Right renal pelvis (tissue), 4 donors: Measurements from ENCODE around the gene STH. TPM values are rescaled to one million over a fixed set of nuclear protein-coding genes. Genes with fewer than 3 reads are reported as not detected.

ENCODE experiments used
- DNase-seq, 4 donors: peaks; one replicate each; pipeline ENCODE4 v3.0.0-alpha.2; 2013; ENCODE audit warnings: low read depth in 4 of 4, low spot score in 3 of 4, missing footprints in 1 of 4
- polyA plus RNA-seq, 4 donors: library from polyadenylated mRNA; unstranded; fragments of 120-200 nt; gene quantifications; one replicate each; pipeline ENCODE4 v1.2.1, GENCODE V29; 2013; ENCODE audit not compliant: insufficient read length in 4 of 4

Gene STH
- polyA plus RNA-seq, 4 donors = not detected

DNA sequence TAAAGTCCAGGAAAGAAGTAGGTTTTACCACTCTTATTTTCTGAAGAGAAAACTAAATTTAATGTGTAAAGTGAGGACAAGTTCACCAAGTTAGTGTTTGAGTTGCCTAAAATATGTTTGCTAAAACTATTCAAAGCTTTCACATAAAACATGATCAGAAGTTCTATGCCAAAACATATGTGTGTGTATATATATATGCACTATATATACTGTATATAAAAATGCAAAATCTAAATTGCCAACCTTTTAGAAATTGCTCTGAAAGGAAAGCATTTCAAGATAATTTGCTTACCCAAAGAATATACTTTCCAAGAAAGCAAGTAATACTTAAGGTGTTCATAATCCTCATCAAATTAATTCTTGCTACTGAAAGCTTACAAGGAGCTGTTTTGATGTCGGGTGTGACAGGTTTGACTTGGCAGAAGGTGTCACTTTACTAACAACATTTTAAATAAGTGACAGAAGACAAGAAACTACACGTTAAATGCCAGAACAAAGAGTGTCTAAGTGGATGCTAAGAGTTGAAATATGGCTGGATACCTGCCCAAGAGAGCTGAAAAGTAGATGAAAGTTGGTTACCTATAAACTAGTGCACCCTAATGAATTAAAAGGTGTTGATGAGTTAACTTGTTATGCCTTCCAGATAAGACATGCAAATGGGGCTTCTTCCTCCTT is 32.3 kb upstream of the STH start:
- DNase-seq = no peak

DNA sequence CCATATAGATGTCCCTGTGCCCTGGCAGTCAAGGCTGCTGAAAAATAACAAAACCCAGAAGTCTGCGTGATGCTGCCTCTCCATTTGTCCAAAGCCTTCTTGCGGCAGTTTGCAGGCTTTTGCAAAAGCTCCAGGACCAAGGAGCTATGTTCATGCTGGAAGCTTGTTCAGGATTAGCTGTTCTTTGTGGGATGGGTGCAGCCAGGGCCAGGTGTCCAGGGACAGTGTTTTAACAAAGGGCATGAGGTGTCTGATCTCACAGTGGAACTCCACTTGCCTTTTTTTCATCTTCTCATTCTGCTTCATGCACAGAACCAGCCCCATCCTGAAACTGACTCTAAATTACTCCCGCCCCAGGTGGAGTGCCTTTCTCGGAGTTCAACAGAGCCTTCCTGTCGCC is 31.7 kb upstream of the STH start:
- no peak for DNase-seq

DNA sequence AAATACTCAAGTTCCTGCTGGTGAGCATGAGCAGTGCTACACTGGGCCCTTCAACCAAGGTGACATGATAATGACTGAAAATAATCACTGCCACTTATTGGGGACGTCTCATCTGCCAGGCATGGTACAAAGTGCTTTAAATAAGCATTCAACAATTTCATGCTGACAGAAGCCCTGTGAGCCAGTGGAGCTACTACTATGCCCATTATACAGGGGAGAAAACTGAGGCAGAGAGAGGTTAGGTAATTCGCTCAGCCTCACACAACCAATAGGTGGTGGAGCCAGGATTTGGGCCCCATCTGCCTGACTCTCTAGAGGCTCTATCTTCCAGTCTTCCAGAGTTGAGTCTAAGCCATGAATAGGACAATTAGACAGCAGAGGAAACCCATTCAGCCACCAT is 30.3 kb upstream of the STH start:
- DNase-seq = no peak

DNA sequence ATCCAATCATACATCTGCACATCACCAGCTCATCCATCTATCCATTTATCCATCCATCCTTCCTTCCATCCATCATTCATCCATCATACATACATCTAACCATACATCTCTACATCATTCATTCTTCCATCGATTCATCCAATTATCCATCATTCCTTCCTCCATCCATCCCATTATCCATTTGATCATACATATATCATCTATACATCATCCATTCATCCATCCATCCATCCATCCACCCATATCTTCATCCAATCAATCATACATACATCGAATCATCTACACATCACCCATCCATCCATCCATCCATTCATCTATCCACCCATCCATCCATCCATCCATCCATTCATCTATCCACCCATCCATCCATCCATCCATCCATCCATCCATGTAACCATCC is 29.3 kb upstream of the STH start:
- no peak for DNase-seq

DNA sequence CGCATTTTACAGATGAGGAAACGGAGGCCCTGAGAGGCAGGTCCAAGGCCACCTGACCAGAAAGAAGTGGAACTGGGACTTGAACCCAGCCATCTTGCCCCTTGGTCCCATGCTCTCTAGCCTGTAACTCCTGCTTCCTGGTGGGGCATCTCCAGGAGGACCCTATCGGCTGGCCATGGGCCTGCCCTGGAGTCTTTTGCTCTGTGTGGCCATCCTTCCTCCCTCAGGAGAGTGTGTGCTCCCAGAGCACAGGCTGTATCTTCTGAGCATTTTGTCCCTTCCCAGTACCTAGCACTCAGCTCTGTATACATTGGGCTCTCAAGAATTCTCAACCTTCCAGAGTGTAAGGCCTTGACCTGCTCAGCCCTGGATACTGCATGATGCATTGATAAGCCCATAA is 28.4 kb upstream of the STH start:
- DNase-seq = no peak

DNA sequence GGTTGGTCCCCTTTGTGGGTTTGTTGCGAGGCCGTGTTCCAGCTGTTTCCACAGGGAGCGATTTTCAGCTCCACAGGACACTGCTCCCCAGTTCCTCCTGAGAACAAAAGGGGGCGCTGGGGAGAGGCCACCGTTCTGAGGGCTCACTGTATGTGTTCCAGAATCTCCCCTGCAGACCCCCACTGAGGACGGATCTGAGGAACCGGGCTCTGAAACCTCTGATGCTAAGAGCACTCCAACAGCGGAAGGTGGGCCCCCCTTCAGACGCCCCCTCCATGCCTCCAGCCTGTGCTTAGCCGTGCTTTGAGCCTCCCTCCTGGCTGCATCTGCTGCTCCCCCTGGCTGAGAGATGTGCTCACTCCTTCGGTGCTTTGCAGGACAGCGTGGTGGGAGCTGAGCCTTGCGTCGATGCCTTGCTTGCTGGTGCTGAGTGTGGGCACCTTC is 27.3 kb upstream of the STH start:
- no peak for DNase-seq

DNA sequence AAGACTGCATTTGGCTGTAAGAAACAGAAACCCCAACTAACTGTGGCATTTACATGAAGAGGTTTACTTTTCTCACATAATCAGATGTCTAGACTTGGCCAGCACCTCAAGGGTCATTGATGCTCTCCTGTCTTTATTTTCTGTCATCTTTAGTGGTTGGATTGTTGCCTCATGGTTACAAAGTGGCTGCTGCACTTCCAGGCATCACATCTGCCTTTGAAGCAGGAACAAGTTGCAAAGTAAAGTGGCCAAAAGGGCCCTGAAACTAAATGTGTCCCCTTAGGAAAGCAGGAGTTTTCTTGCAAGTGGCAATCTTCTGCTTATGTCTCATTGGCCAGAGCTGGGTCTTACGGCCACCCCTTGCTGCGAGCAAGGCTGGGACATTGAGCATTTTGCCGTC is 26.5 kb upstream of the STH start:
- DNase-seq = no peak

DNA sequence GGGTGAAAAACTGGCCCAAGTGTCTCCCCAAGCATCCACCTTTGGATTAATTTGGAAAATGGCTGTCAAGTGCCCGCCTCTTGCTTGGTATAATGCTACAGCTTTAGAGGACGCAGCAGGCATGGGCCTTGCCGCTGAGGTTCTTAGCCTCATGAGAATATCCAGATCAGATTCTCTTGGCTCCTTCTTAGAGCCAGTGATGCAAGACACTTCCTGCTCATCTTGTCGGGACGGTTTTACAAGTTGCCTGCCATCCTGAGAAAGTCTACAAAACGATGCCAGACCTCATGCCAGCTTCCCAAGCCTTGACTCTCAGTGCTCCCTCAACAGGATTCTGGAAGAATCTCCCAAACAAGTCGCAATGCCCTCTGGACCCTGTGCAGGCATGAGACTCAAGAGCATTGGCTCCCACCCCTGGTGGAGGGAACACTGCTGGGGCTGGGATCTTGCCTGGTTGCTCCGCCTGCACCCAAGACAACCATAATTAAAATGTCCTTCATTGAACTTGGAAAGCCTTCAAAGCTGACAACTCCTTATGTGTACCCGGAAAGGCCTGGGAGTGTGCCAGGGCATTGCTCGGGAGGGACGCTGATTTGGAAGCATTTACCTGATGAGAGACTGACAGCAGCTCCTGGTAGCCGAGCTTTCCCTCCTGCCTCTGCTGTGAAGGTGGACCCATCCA is 25.8 kb upstream of the STH start:
- DNase-seq = no peak

DNA sequence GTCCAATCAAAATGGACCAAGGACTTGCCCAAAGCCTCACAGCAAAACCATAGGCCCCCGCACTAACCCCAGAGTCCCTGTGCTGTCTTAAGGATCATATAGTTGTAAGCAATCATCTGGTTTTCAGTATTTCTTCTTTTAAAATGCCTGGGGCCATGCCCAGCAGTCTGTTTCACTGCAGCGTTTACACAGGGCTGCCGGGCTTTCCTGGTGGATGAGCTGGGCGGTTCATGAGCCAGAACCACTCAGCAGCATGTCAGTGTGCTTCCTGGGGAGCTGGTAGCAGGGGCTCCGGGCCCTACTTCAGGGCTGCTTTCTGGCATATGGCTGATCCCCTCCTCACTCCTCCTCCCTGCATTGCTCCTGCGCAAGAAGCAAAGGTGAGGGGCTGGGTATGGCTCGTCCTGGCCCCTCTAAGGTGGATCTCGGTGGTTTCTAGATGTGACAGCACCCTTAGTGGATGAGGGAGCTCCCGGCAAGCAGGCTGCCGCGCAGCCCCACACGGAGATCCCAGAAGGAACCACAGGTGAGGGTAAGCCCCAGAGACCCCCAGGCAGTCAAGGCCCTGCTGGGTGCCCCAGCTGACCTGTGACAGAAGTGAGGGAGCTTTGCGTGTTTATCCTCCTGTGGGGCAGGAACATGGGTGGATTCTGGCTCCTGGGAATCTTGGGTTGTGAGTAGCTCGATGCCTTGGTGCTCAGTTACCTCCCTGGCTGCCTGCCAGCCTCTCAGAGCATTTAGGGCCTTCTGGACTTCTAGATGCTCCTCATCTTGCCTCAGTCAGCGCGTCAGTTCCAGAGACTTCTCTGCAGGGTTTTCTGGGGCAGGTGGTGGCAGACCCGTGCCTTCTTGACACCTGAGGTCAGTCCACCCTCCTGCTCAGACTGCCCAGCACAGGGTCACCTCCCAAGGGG is 24.8 kb upstream of the STH start:
- no peak for DNase-seq

DNA sequence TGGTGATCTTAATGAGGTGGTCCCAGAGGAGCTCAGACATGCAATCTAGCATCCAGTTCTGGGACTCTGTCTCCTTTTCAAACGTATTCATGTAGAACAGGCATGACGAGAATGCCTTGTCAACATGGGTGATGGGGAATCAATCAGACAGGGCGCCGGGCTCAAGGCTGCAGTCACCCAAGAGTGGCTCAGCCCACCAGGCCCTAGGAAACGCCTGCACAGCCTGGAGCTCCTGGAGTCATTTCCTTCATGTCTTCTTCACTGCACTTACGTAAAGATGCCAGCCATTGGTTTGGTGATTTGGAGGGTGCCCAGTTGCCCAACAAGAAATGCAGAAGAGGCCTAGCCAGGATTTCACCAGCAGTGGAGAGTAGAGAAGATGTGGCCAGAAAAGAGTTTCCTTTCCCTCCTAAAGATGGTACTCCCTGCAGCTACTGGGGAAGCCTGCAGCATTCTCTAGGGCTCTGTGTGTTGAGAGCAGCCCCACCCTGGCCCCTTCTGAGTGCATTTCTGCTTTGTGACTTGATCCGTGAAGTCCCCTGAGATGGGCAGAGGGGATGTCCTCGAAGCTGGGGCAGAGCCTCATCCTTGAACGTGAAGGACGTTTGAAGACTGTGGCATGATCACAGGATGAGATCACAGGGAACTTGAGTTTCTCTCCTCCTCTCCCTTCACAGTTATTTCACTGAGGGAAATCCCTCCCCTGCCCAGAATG is 24.0 kb upstream of the STH start:
- DNase-seq = no peak

DNA sequence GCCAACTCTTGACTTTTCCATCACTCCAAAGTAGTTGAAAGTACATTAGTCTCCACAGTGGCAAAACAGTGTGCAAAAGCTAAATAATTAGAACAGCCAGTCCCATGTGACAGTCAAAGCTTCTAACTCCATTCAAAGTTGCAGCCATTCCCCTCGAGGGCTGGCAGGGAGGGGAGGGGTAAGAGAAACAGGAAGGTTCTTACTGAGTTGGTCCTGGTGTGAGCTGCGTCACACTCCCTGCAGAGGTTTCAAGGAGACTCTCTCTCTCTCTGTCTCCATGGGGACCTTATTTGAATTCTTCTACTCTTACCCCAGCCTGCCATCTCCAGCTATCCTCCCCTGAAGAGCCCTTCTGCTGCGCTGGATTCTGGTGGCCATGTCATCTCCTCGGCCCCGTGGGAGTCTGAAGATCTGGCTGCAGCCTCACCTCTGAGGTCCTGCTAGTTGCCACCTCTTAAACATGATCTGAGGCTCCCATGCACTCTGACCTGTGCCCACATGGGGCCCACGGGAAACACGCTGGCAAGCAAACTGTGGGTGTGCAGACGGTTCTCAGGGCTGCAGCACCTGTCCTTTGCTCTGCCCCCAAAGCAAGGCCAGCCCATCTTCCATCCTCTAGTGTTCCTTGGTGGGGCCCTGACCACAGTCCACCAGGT is 23.3 kb upstream of the STH start:
- DNase-seq = no peak

DNA sequence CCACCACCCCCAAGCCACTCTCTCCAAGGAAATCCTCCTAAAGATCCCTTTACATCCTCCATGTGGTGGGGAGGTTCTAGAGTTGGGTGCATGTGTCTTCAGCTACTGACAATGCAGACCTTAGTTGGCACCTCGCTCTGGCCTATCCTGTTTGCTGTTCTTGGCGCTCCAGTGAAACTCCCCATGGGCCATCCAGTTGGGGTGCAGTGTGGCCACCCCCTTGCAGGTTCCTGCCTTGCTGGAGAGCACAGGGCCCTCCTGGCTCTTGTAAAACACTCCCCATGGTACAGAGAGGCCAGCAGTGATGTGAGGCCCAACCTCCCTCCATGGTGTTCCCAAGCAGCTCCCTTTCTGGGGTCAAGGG is 22.7 kb upstream of the STH start:
- no peak for DNase-seq

DNA sequence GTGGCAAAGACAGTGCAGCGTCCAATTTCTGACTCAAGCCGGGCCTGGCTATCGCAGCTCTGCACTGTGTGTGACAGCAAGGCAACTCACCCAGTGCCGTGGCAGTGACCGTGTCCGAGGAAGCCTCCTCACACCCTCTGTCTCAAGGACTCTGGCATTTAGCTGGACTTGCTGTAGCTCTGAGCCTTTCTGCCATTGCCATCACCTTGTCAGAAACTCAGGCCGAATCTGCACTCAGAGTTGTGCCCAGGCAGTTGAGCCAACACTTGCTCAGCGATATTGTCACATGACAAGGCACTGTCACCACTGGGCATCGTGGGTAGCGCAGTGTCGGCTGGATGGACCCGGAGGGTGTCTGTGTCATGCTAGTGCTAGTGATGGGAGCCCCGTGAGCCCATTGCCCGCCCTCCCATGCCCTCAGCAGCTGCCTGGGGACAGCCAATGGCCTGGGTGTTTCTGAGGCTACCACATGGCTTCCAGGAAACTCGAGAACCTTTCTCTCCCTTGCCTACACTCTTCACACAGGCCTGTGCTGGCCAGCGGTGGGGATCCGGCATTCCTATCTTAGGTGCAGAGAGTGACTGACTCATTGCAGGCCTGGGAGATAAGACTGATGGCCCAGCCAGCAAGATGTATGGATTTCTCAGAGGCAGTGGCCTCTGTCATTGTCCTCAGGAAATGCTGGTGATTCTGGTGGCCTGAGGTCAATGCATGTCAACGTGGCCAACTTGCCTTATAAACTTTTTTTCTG is 22.1 kb upstream of the STH start:
- DNase-seq = no peak

DNA sequence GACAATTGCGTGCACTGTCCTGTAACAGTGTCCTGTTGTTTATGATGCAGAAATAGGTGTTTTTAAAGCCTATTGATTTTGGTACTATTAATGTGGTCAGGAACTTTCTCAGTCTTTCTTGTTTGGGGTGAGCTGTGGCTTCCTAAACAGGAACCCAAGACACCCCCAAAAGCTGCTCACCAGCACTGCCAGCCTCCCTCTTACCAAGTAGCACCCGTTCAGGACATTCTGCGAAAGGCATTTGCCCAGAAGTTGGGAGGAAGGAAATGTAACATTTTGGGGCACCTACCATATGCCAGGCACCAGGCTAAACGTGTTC is 21.6 kb upstream of the STH start:
- DNase-seq = no peak

DNA sequence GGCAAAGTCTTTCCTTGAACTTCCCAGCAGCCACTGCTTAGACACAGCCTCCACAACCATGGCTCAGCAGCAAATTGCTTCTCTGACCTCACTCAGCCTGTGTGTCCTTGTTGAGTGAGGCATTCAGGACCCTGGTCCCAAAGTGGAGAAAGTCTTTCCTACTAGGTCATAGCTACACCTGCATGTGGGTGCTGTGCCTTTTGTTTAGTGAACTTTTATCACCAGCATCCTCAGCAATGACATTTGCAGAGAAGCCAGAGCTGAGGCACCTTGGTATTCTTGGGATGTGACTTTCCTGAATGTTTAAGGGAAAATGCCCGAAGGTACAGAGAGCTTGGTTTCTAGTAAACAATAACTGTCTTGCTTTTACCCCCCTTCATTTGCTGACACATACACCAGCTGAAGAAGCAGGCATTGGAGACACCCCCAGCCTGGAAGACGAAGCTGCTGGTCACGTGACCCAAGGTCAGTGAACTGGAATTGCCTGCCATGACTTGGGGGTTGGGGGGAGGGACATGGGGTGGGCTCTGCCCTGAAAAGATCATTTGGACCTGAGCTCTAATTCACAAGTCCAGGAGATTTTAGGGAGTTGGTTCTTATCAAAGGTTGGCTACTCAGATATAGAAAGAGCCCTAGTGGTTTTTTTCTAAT is 20.9 kb upstream of the STH start:
- DNase-seq = no peak

DNA sequence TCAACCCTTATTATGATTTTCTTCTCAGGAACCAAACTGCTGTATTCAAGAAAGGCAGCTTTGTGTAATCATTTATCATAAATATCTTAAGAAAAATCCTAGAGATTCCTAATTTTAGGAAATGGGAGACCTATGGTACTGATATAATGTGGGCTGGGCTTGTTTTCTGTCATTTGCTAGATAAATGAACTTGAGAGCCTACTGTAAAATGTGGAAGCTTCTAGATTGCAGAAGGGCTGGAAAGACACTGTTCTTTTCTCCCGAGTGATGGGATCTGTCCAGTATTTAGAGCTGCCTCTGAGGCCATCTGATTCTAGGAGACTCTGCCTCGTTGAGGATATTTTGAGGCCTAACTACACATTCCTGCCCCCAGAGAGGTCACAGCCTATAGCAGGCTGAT is 19.9 kb upstream of the STH start:
- DNase-seq = no peak

DNA sequence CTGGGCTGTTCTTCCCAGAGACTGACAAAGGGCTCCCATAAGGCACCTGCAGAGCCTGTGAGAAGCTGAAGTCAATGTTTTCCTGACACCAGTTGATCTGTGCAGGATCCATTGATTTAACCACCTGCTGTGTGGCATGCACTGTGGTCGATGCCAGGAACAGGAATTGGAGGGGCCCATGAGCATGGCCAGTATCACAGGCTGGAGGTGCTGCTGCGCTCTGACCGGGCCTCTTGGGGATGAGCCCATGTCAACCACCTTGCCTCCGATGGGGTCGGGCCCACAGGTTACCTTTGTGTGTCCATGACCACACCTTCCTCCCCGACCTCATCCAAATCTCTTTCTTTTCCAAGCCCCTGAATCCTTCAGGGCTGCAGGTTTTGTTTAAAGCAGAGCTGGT is 18.2 kb upstream of the STH start:
- no peak for DNase-seq

DNA sequence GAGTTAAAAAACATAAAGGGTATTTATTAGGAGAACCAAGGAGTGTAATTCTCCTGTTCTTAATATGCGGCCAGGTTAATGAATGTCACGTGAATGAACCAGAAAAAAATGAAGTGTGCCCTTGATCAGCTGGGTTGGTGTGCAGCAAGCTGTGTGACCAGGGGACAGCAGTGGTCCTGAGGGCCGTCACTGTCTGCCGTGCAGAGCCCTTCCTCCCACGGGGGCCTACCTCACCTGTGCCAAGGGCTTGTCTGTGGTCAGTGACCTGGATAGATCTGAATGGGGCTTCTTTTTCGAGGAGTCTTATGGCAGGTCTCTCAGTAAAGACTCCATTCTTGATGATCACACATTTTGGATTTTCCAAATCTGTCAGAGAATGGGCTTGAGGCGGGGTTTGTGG is 17.7 kb upstream of the STH start:
- DNase-seq = no peak

DNA sequence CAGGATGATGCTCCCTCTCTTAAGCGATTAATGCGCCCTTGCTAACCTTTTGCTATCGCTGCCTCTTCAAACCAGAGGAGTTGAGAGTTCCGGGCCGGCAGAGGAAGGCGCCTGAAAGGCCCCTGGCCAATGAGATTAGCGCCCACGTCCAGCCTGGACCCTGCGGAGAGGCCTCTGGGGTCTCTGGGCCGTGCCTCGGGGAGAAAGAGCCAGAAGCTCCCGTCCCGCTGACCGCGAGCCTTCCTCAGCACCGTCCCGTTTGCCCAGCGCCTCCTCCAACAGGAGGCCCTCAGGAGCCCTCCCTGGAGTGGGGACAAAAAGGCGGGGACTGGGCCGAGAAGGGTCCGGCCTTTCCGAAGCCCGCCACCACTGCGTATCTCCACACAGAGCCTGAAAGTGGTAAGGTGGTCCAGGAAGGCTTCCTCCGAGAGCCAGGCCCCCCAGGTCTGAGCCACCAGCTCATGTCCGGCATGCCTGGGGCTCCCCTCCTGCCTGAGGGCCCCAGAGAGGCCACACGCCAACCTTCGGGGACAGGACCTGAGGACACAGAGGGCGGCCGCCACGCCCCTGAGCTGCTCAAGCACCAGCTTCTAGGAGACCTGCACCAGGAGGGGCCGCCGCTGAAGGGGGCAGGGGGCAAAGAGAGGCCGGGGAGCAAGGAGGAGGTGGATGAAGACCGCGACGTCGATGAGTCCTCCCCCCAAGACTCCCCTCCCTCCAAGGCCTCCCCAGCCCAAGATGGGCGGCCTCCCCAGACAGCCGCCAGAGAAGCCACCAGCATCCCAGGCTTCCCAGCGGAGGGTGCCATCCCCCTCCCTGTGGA is 16.0 kb upstream of the STH start:
- no peak for DNase-seq
